K562 (cell line): ENCODE measurements around the gene LCMT2. TPM values are rescaled to one million over a fixed set of nuclear protein-coding genes. Genes with fewer than 3 reads are reported as not detected.

Source experiments
- DDX20 ChIP-seq: fragments of 450-650 bp; IDR thresholded peaks from 2 replicates; pipeline ENCODE4 v1.6.1; 2016; ENCODE audit warnings: missing genetic modification characterization, low read depth, mild to moderate bottlenecking, missing compliant biosample characterization, moderate library complexity
- ELK1 ChIP-seq: sonication (generic); formaldehyde crosslinking; IDR thresholded peaks from 2 replicates; pipeline ENCODE4 v1.8.1; 2022; ENCODE audit warnings: missing genetic modification reagents
- ETS1 ChIP-seq: conservative IDR thresholded peaks from 2 replicates; pipeline ENCODE4 v1.6.1; 2011; ENCODE audit warnings: low read depth, mild to moderate bottlenecking, low read length; ENCODE audit not compliant: control insufficient read depth
- NR3C1 ChIP-seq: sonication (generic); formaldehyde crosslinking; IDR thresholded peaks from 2 replicates; pipeline ENCODE4 v1.8.1; 2022; ENCODE audit warnings: missing genetic modification reagents
- PCBP1 ChIP-seq: fragments of 200-400 bp; formaldehyde crosslinking; IDR thresholded peaks from 2 replicates; pipeline ENCODE4 v1.6.1; 2018; ENCODE audit warnings: mild to moderate bottlenecking, low read depth, low read length; ENCODE audit not compliant: poor library complexity, severe bottlenecking
- POLR2A ChIP-seq: fragments of 450-650 bp; conservative IDR thresholded peaks from 2 replicates; pipeline ENCODE4 v1.6.1; 2016
- PYGO2 ChIP-seq: fragments of 450-650 bp; IDR thresholded peaks from 2 replicates; pipeline ENCODE4 v1.6.1; 2016; ENCODE audit warnings: mild to moderate bottlenecking, missing genetic modification characterization, moderate library complexity, missing compliant biosample characterization
- RB1 ChIP-seq: fragments of 450-650 bp; IDR thresholded peaks from 2 replicates; pipeline ENCODE4 v1.6.1; 2017; ENCODE audit warnings: low read depth, mild to moderate bottlenecking
- RBM14 ChIP-seq: fragments of 200-400 bp; formaldehyde crosslinking; IDR thresholded peaks from 2 replicates; pipeline ENCODE4 v1.6.1; 2018; ENCODE audit warnings: low read depth, mild to moderate bottlenecking, low read length, moderate library complexity, borderline replicate concordance; ENCODE audit not compliant: insufficient read depth
- SMAD3 ChIP-seq: fragments of 450-650 bp; formaldehyde crosslinking; conservative IDR thresholded peaks from 2 replicates; pipeline ENCODE4 v1.4.0; 2020; ENCODE audit warnings: mild to moderate bottlenecking
- SREBF1 ChIP-seq: fragments of 150-350 bp; IDR thresholded peaks from 2 replicates; pipeline ENCODE4 v1.6.1; 2014; ENCODE audit warnings: antibody characterized with exemption, low read depth, low read length, borderline replicate concordance
- TEAD1 ChIP-seq, 2 experiments: fragments of 450-650 bp in 1 of 2; sonication (generic) in 1 of 2; formaldehyde crosslinking; IDR thresholded peaks; 2 replicates each; pipeline versions ENCODE4 v1.4.0 to v1.8.0; 2020 to 2022; ENCODE audit warnings: mild to moderate bottlenecking in 2 of 2, missing genetic modification reagents in 1 of 2
- THRB ChIP-seq: fragments of 450-650 bp; formaldehyde crosslinking; conservative IDR thresholded peaks from 2 replicates; pipeline ENCODE4 v1.4.0; 2022; ENCODE audit warnings: mild to moderate bottlenecking, missing genetic modification characterization
- ZFPM2 ChIP-seq: fragments of 250-450 bp; sonication (Bioruptor Pico); IDR thresholded peaks from 2 replicates; pipeline ENCODE4 v1.5.1; 2022; ENCODE audit warnings: mild to moderate bottlenecking
- ZNF121 ChIP-seq: sonication (generic); formaldehyde crosslinking; conservative IDR thresholded peaks from 2 replicates; pipeline ENCODE4 v1.8.0; 2022; ENCODE audit warnings: missing genetic modification reagents
- ZNF512 ChIP-seq: IDR thresholded peaks from 2 replicates; pipeline ENCODE4 v1.6.1; 2016; ENCODE audit warnings: missing genetic modification characterization, missing compliant biosample characterization
- ZNF77 ChIP-seq: fragments of 250-450 bp; sonication (Bioruptor Pico); IDR thresholded peaks from 2 replicates; pipeline ENCODE4 v1.5.0; 2020
- polyA plus RNA-seq, 8 experiments: library from polyadenylated mRNA; depleted of rRNA in 4 of 8; stranded (reverse) in 5 of 8; unstranded in 3 of 8; fragments of >200 nt; fragmentation: Nextera tagmentation in 2 of 8; fragmentation: Illumina TruSeq in 1 of 8; extraction: Ambion mirVana in 2 of 8; extraction: Trizol in 1 of 8; gene quantifications; 2 replicates each; pipeline versions ENCODE4 v1.2.1 to v1.2.3, GENCODE V29; 2011 to 2014; ENCODE audit warnings: inconsistent platforms in 1 of 8, missing spikeins in 1 of 8
- total RNA-seq, 7 experiments: library from RNA; depleted of rRNA in 6 of 7; stranded (reverse); fragments of >200 nt in 6 of 7; fragmentation: Illumina TruSeq in 2 of 7; extraction: Trizol in 2 of 7; gene quantifications; 2 replicates each; pipeline versions ENCODE4 v1.2.1 to v1.2.3, GENCODE V29; 2011 to 2021; ENCODE audit warnings: low replicate concordance in 1 of 7

The LCMT2 gene
- total and polyA plus RNA-seq, 9 of the 15 experiments (the other 6 are each of a cell fraction or from before 2014, with no cell fraction given), result 2.5 to 22.3 (median 15.2) TPM

GRCh38 chr15:43329960-43330779 is at the start of gene LCMT2 (continued):
- TF ChIP-seq ZNF512 (tag) (no peak), ZNF77 (CRISPR knock-in tag) (no peak), ZFPM2 (no peak), THRB (CRISPR knock-in tag) (no peak), DDX20 (no peak), POLR2A (peak; percentile 99), NR3C1 (CRISPR knock-in tag) (peak; percentile 81), ZNF121 (CRISPR knock-in tag) (no peak), ELK1 (CRISPR knock-in tag) (no peak), ETS1 (peak; percentile 78), PYGO2 (tag) (no peak), SMAD3 (CRISPR knock-in tag) (peak; percentile 69; the same call in 1 of the 2 replicates), PCBP1 (peak; percentile 54), SREBF1 (no peak), RBM14 (peak; percentile 93; the same call in 1 of the 2 replicates), TEAD1 (CRISPR knock-in tag; IDR thresholded peaks at IDR 0.05) (peak in 1 of 2 experiments; percentile 76; a peak in 2 of 4 replicates), RB1 (peak; percentile 91; the same call in 1 of the 2 replicates)
